ENCODE measurements around the gene RPS19BP1.
"Not testable (repeated sequence)": the region's sequence is repeated elsewhere in the genome, so short reads cannot be mapped to it uniquely, and the experiment has no call there.

The RPS19BP1 gene

DNA sequence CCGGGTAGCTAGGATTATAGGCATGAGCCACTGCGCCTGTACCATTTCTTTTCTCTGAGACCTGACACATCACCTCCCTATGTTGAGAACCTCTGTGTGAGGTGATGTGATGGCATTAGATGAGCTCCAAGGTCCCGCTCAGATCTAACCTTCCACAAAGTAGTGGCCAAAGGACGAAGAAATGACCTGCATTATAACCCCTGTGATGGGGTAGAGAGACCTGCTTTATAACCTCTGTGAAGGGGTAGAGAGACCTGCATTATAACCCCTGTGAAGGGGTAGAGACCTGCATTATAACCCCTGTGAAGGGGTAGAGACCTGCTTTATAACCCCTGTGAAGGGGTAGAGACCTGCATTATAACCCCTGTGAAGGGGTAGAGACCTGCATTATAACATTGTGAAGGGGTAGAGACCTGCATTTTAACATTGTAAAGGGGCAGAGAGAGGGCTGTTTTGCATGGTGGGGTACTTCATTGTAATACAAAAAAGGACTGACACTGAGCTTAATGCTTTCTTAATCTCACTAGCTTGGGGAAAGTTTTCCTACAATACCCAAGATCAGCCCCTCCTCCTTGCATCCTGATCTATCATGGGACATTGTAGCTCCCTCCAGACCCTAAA is 21.9 kb downstream of the RPS19BP1 start:
- no peak for DNase-seq

DNA sequence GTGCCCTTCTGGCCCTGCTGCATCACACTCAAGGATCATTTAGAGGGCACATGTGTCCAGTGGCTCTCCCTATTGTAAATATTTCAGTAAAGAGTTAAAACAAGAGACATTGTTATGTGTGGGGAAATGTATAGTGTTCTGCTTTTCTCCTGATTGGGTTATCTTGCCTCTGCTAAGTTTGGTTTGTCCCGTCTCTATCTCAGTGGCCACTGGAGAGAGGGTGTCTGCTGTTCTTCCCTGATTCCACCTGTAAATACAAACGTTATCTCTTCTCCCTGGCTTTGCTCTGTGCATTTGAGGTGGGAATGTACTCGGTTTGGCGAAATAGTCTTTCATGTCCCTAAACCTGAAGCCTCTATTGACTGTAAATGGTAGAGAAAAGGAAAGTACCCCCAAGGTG is 24.2 kb downstream of the RPS19BP1 start:
- no peak for DNase-seq

DNA sequence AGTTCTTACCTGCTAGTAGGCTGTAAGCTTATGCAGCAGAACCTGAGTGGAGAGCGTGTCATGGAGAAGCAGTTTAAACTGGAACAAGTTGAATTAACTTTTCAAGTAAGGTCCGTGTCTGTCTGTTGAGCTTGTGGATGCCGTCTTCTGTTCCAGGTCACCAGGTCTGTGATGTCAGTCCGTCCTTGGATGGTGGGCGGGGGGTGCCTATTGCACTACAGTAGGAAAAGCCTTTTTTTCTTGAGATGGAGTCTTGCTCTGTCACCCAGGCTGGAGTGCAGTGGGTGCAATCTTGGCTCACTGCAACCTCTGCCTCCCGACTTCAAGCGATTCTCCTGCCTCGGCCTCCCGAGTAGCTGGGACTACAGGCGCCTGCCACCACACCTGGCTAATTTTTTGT is 25.5 kb downstream of the RPS19BP1 start:
- DNase-seq: not testable (repeated sequence)

DNA sequence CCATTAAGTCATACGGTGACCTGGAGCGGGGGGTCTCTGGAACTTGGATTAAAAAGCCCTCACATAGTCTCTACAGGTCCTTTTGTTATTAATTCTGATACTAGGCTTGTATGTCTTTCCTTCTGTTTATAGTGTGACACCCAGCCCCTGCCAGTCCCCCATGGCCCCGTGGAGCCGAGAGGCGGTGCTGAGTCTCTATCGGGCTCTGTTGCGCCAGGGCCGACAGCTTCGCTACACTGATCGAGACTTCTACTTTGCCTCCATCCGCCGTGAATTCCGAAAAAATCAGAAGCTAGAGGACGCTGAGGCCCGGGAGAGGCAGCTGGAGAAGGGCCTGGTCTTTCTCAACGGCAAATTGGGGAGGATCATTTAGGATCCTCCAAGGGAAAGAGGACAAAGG is 28.5 kb downstream of the RPS19BP1 start:
- DNase-seq: no peak

DNA sequence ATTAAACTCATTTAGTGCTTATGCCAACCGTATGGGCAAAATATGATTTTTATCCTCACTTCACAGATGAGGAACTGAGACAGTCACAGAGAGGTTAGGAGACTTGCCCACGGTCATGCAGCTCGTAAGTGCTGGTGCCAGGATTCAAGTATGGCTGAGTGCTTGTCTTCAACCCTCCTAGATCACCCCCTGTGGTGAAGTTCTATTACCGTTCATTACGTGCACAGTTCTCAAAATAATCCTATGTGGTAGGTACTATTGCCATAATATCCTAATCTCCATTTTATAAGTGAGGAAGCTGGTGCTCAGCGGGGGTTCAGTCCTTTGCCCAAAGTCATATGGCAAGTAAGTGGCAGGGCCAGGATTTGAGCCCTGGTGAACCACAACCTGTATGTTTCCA is 28.9 kb downstream of the RPS19BP1 start:
- DNase-seq: no peak

DNA sequence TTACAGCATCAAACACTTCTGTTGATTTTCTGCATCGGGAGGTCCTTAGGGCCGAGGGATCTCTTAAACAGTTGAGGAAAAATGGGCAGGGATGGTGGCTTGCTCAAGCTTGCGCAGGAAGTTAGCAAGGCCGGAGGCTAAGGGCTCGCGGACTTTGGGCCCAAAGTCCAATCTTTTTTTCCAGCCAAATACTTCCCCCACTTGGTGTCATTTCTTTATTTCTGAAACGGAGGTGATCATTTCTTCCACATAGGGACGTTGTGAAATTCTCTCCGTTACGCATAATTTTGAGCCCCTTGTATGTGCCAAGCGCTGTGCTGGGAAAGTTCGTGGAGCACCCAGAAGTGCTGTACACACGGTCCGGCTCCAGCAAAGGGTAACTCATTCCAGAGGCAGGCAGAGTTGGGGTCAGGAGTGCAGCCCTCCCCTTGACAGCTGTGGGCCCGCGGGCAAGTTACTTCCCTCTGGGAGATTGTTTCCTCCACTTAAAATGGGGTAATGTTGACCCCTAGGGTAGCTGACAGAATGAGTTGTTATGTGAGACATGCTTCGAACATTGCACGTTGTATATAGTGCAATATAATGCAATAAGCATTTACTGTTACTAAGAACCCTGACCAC is 29.6 kb downstream of the RPS19BP1 start:
- no peak for DNase-seq

DNA sequence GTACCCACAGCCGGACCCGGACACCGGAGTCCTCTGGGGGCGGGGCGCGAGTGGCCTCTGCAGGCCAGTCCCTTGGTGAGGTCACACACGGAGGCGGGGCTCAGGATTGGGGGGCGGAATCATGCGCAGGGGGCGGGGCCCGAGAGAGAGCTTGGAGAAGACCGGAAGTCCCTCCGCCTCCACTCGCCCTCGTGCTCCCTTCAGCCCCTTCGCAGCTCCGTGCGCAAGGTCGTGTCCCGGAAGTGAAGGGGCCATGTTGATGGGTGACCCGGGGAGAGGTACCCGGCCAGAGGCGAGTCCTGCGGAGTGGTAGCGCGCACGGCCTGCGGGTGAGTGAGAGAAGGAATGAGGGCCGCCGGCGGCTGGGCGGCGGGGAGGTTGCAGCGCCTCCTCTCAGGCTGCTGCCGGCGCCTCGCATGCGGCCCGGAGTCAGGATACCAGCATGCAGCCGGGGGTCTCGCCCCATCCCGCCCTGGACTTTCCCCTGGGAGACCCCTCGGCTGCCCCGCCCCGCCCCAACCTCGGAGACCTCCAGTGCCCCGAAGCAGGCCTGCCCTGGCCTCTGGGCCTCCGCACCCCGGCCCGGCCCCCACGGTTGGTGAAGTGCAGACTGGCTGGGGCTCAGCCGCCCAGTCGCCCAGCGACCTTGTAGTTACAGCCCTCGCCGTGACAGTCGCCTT is 30.3 kb downstream of the RPS19BP1 start, which contains the start of gene MIEF1:
Gene MIEF1 (plus strand): TSS at position 182 of the 680 bp plus-strand sequence. CDS start 9,005 bp downstream, outside the sequence.
- peak; percentile 97 for DNase-seq

DNA sequence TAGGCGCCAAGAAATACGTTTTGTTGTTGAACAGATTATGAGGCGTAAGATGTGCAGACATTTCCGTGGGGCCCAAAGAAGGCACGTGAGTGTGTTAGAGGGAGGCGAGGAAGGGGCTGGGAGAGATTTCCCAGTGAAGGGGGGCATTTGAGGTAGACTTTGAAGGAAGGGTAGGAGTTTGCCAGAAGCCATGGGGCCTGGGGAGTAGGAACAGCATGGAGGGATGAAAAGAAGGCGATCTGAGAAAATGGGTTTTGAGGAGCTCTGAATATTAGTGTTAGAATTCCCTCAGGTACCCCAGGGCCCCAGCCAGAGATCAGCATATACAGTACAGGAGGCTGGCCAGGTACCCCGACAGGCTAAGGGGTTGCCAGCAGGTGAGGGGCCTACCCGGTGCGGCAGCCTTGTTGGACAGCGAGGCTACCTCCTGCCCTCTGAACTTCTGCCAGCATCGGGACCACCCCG is 30.9 kb downstream of the RPS19BP1 start:
- no peak for DNase-seq

DNA sequence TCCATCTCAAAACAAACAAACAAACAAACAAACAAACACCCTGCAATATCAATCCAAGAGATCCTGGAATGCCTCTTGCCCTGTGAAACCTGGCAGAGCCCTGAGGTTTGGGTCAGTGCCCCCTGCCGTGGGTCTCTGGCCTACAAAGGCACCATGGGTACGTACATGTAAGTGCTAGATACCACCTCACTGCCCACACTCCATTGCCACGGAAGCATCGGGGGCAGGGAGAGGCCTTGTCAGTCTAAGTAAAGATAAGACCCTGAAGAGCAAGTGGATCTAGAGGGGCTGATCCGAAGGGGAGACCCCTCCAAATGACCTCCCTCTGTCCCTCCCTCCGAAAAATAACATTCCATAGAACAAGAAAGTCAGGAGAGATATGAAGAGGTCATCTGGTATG is 32.4 kb downstream of the RPS19BP1 start:
- DNase-seq: no peak

DNA sequence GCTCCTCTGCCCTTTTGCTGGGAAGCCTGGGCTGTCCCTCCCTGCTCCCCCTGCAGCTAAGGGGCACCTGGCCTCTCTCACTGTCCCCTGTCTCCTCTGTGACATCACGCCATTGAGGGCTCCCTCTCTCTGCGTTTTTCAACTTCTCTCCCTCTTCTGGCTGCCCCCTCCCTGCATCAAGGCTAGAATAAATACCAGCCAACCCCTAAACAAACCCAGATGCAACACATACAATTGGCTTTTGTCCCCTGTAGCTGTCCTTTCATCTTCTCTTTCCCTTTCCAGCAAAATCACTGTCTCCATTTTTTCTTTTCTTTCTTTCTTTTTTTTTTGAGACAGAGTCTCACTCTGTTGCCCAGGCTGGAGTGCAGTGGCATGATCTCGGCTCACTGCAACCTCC is 33.7 kb downstream of the RPS19BP1 start:
- no peak for DNase-seq

DNA sequence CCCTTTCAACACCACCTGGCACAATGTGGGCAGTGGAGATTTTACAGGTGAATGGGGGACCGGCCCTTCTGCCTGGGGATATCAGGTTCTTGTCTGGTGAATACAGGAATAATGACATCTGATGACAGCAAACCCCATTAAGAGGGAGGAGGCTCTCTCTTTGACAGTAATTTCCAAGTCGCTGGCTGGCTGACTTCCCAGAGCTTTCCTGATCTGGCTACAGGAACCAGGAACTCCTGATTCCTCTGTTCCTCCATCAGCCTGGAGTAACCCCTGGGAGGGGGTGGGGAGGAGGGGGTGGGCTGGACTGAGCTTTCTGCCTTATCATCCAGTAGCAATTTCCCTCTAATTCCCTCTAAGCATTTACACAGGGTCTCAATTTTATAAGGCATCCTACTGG is 34.2 kb downstream of the RPS19BP1 start:
- no peak for DNase-seq

DNA sequence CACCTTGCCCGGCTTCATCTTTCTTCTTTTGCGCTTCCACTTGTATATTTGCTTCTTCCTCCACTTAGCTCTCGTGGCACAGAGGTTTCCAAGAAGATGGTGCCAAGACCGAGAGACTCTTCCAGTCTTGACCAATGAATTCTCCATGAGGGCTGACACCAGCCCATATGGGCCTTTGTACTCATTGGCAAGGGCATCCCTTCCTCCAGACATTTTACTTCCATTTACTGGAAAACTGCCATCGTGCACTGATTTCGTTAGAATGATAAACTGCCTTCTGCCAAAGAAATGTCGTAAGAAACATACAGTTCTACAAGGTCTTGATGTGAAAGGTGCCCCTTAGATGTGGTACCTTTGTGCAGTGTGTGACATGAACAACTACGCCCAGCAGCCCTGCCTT is 35.1 kb downstream of the RPS19BP1 start:
- no peak for DNase-seq

DNA sequence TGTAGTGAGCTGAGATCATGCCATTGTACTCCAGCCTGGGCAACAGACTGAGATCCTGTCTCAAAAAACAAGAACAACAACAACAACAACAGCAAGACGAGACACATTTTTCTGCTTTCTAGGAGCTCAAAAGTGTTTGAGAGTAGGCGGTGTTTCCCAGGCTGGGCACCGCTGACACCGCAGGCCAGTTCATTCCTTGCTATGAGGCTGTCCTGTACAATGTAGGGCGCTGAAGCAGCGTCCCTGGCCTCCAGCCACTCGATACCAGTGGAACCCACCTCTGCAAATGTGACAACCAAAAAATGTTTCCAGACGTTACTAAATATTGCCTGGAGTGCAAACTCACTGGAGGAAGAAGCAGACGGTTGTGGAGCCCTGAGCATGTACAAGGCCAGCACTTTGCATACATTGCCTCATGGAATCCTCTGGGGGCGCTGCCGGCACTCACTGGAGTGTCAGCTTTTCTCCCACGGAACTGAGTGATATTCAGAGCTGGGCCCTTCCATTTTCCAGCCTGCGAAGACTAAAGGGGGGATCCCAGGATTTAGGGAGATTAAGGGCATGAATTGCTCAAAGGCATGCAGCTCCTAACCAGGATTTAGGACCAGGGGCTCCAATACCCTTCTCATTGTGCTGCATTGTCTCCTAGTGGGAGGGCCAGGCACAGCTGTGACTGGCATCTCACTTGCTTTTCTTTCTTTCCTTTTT is 36.3 kb downstream of the RPS19BP1 start:
- peak; percentile 63 for DNase-seq

DNA sequence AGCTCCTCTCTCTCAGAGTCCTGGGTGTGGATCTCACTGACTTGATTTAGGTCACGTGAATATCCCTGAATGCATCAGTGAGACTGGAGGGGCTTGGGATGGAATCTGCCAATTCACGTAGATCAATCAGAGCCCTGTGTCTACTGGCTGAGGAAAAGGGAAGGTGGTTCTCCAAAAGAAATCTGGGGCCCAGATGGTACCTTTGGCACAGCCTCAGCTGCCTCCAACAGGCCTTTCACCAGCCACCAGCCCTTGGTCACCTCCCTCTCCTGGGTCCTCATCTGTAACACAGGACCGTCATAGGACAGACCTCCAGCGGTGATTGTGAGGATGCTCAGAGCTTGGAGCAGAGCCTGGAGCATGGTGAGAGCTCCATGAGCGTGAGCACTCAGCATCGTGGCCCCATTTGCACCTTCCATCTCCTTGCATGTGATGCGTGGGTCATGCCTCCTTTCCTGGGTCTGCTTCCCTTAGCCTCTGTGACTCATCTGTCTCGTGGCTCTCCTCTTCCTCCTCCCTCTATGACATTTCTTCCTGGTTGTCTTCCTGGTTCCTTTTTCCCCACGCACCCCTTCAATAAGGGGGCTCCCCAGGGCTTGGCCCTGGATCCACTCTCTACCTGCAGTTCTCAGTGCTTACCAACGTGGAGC is 38.0 kb downstream of the RPS19BP1 start:
- no peak for DNase-seq

DNA sequence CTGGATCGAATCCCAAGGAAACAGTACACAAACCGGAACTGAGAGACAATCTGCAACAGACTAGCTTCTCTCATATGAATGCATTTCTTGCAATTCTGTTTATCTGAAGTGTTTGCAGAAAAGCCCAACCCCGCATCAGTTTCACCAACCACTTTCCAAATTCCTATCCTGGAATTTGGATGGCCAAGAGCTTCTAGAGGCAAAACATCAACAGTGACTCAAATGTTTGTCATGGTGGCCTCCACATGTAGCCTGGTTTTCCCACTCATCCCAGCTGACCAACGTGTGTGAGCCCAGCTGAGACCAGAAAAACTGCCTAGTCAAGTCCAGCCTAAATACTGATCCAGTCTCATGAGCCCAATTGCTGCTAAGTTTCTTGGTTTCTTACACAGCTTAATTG is 38.8 kb downstream of the RPS19BP1 start:
- DNase-seq: no peak

DNA sequence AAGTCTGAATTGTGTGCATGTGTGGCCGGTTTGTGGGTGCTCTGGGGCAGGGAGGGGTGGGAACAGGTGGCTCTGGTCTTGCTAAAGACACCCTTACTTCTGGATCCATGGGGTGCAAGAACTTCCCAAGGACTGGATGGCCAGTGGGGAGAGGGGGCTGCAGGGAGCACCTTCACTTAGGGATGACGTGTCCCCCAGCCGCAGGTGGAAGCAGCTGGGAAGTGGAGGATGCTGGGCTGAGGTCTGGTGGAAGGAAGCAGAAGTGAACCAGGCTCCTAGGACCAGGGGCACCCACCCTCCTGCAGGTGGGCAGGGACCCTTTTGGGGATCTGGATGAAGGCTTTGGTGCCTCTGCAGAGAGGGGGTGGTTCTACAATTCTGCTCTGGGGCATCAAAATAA is 40.4 kb downstream of the RPS19BP1 start:
- no peak for DNase-seq

DNA sequence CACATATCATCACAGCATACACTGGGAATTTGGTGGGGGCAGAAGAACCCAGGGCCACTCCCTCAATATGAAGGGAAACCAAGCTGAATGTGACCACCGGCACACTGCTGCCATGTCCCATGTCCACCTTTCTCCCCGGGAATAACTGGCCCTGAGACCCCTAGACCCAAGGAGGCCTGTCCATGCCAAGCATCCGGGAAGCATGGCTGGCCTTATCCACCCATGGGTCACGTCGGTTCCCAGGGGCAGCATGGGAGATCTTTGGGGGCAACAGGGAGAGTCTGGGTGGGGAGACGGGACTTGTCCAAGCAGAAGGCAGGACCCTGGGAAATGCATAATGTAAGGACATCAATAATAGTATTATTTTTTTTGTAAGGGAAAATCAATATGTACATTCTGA is 40.9 kb downstream of the RPS19BP1 start:
- DNase-seq: no peak

DNA sequence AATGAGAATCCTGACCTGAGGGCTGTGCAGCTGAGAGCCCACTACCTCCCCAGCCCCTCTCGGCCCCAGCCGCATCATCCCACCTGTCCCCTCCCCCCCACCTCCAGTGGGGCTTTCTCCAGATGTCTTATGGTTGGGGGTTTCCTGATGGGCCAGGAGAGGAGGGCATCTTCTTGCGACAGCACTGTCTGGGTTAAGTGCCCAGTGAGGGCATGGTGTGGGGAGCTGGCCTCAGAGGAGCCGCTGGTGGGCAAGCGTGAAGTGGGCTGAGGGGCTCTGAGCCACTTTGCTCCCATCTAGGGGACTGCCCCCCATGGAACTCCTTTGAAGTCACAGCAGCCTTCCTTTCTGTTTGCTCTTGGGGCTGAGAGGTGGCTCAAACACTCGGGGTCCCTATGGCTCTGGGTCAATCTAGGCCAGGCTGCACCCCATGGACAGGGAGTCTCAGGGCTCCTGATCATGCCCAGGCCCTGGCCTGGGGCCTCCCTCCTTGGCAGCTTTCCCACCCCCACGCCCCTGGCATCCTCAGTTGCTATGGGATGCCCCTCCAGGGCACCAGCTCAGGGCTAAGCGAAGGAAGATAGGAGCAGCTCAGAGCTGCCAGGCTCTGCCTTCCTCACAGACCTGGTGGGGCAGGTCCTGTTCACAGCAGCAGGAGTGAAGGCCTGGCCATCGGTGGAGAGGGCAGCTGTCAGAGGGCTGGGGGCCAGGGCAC is 41.4 kb downstream of the RPS19BP1 start:
- DNase-seq: no peak

DNA sequence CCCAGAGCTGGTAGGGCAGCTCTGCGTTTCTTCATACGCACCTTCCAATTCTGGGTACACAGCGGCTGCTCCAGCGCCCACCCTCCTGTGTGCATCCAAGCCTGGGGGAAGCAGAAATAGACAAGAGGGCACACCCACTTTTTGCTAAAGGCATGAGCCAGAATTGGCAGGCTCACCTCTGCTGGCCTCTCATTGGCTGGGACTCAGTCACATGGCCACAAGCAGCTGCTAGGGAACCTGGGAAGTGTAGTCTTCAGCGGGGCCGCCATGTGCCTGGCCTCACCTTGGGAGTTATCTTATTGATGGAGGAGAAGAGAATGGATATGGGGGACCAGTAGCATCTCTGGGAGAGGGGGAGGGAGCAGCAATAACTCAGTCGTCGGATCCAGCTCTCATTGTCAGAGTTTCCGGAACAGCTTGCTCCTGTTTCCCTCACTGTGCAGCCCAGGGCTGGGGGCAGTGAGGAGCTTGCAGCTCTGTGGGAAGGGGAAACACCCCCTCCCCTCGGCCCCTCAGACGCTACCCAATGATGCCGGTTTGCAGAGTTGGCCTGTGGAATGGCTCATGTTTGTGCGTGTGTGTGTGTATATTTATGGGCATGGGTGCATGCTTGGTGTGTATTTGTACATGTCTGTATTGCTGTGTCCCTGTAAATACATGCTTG is 42.3 kb downstream of the RPS19BP1 start:
- DNase-seq: peak; percentile 89

DNA sequence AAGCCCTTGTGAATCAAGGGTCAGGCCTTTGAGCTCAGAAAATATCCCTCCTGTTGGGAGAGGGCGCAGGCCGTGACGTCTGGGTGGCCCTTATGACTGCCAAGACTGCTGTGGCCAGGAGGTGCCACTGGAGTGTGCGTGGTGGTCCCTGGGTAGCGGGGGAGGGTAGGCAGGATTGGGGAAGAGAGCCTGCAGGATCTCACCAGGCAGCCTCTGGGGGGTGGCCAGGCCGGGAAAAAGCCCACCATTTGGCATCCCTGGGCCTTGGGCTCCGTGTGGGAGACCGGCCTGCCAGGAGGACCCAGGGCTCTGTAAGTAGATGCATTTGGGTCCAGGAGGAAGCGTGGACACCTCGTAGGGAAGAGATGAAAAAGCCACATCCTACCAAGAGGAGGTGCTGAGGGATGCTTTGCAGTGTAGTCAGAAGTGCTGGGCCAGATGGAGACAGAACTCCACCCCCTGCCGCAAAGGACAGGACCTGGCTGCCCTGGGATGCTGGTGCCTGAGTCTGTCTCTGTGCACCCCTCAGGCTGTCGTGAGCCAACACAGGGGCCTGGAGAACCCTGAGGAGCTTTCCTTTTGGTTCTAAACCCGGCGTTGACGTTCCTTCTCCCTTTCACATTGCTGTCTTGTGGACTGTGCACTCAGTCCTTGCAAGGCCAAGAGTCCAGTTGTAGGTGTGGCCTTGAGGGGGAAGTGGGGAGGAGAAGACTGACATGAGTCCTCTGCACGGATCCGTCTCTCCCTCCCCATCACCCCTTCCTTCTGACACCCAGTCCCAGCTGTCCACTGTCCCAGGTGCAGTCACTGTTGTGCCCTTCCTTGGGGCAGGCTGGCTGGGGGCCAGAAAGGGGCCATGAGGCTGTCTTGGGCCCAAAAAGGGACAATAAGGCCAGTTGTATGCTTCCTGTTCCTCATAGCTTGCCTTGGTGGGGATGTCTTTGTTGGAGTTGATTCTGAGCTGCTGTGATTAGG is 43.2 kb downstream of the RPS19BP1 start:
- no peak for DNase-seq

All from activated CD4-positive, alpha-beta T cell treated with anti-CD3 and anti-CD28 coated beads, Interleukin-10, Interleukin-2, amounts not matched to agents 100 ng/mL and 50 ng/mL, durations not matched to agents 16 hours and 8 hours (primary cell).